Stomach (tissue), 4 donors: ENCODE data around the gene RPH3AL.

ENCODE experiments used
- EP300 ChIP-seq: sonication (generic); formaldehyde crosslinking; IDR thresholded peaks from one replicate; pipeline ENCODE4 v1.6.1; 2017; ENCODE audit warnings: antibody characterized with exemption
- POLR2A ChIP-seq, 4 donors: fragments of 450-650 bp; IDR thresholded peaks; one replicate each; pipeline ENCODE4 v1.6.1; 2016; ENCODE audit warnings: antibody characterized with exemption in 4 of 4, control low read depth in 2 of 4, mild to moderate bottlenecking in 1 of 4, moderate library complexity in 1 of 4
- POLR2AphosphoS5 ChIP-seq, 3 donors: sonication (generic); formaldehyde crosslinking; IDR thresholded peaks; one replicate each; pipeline ENCODE4 v1.6.1; 2016; ENCODE audit warnings: antibody characterized with exemption in 3 of 3
- TF ChIP-seq, protein P1 (sequence below), 7 experiments: fragments of 450-650 bp in 4 of 7; fragments of 200-600 bp in 3 of 7; sonication (generic) in 3 of 7; IDR thresholded peaks; one replicate each; pipeline ENCODE4 v1.5.1; 2016 to 2019; ENCODE audit warnings: antibody characterized with exemption in 7 of 7, control low read depth in 2 of 7, mild to moderate bottlenecking in 1 of 7

DNA sequence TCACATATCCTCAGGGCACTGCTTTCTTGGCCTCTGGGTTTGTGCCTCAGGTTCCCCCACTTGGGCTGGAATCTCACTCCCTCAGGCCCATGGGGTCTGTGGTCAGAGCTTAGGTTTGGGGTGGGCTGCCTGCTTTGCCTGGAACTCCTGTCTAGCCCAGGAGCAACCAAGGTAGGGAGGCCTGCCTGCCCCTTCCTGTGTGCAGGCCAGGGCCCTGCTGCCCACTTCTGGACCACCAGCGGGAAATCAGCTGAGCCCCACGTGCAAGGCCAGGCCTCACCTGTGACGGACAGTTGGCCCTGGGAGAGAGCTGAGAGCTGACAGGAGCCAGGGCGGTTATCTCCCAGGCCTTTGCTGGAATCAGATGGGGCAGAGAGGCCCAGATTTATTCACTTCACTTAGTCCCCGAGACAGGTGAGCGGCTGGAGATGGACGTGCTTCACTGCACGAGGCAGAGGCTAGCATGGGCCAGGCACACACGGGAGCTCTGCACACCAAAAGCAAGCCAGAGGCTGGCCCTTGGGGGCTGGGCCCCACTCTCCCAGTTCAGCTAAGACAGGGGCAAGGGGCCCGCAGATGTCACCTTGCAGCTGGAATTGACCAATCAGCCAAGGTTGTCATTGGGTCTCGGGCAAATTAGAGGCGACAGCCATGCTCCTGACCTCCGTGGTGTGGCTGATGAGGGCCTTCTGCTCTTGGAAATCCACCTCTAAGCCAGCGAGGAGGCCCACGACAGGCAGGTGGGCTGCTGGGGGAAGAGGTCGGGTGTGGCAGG is 121.2 kb downstream of the RPH3AL start:
- TF ChIP-seq POLR2A (IDR thresholded peaks at IDR 0.05) (no peak), EP300 (no peak), POLR2AphosphoS5 (IDR thresholded peaks at IDR 0.05) (no peak)
- TF ChIP-seq, protein P1, sequence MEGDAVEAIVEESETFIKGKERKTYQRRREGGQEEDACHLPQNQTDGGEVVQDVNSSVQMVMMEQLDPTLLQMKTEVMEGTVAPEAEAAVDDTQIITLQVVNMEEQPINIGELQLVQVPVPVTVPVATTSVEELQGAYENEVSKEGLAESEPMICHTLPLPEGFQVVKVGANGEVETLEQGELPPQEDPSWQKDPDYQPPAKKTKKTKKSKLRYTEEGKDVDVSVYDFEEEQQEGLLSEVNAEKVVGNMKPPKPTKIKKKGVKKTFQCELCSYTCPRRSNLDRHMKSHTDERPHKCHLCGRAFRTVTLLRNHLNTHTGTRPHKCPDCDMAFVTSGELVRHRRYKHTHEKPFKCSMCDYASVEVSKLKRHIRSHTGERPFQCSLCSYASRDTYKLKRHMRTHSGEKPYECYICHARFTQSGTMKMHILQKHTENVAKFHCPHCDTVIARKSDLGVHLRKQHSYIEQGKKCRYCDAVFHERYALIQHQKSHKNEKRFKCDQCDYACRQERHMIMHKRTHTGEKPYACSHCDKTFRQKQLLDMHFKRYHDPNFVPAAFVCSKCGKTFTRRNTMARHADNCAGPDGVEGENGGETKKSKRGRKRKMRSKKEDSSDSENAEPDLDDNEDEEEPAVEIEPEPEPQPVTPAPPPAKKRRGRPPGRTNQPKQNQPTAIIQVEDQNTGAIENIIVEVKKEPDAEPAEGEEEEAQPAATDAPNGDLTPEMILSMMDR (IDR thresholded peaks at IDR 0.05) = no peak
